ENCODE measurements around the gene OR2L8.
"Not testable (repeated sequence)": the region's sequence is repeated elsewhere in the genome, so short reads cannot be mapped to it uniquely, and the experiment has no call there.

The OR2L8 gene, protein sequence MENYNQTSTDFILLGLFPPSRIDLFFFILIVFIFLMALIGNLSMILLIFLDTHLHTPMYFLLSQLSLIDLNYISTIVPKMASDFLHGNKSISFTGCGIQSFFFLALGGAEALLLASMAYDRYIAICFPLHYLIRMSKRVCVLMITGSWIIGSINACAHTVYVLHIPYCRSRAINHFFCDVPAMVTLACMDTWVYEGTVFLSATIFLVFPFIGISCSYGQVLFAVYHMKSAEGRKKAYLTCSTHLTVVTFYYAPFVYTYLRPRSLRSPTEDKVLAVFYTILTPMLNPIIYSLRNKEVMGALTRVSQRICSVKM

DNA sequence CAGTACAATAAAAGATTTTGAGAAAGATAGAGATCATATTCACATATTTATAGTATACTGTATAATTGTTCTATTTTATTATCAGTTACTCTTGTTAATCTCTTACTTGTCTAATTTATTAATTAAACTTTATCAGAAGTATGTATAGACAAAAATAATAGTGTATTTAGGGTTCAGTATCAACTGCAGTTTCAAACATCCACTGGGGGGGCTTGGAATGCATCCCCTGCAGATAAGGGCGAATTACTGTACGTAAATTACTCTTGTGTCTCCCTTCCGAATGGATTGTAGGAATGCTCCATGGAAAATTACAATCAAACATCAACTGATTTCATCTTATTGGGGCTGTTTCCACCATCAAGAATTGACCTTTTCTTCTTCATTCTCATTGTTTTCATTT lies at the start of gene OR2L8:
OR2L8 (plus strand) TSS at position 301 of the 400 bp plus-strand sequence; CDS start at position 301, 0 bp downstream.
- DNase-seq (ENCODE audit: low spot score), result no peak

DNA sequence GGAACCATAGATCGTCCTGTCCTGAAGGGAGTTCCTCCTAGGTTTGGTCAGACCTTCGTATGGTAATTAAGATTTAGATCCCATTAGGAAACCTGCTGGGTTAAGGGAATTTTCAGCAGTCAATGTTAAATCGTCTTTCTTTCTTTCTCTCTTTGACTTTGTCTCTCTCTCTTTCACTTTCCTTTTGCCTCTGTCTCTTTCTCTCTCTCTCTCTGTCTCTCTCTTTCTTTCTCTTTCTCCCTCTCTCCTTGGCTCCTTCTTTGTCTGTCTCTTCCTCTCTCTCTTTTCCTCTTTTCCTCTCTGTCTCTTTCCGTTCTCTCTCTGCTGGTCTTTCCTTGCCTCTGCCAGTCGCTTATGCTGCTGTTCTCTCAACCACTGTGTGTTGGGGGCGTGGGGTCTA lies 44.5 kb upstream of the OR2L8 start:
- DNase-seq (ENCODE audit: low spot score), result no peak

DNA sequence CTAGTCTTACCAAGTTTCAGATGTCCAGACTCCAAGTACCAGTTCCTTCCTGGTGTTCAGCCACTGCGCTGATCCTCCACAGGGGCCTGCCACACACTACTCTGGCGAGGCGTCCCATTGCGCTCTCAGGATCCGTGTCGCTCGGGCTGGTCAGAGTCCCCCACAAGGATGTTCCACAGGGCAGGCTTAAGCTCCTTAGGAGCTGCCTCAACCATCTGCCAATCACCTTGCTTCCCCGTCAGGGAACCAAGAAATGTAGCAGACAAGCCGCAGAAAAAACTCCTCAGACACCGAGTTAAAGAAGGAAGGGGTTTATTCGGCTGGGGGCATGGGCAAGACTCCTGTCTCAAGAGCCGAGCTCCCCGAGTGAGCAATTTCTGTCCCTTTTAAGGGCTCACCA lies 43.5 kb upstream of the OR2L8 start:
- DNase-seq (ENCODE audit: low spot score), result no peak

DNA sequence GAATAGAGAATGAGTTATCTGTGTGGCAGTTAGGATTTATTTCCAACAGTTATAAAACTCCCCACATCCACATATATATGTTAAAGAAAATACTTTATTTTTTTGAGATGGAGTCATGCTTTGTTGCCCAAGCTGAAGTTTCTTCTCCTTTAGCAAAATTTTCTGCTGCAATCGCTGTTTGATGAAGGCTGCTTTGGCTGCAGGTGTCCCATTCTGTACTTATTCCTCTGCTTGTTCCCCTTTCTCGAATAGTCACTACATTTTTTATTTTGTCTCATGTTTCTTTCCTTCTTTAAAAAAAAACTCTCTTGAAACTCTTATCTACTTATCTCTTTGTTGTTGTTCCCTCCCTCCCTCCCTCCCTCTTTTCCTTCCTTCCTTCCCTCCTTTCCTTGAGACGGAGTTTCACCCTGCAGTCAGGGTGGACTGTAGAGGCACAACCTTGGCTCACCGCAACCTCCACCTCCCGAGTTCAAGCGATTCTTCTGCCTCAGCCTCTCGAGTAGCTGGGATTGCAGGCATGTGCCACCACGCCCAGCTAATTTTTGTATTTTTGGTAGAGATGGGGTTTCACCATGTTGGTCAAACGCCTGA lies 42.7 kb upstream of the OR2L8 start:
- no peak for DNase-seq (ENCODE audit: low spot score)

- DNase-seq (ENCODE audit: low spot score), result peak; percentile 91
Observed at GRCh38 chr1:247906504-247907047, 42.1 kb upstream of the OR2L8 start.

DNA sequence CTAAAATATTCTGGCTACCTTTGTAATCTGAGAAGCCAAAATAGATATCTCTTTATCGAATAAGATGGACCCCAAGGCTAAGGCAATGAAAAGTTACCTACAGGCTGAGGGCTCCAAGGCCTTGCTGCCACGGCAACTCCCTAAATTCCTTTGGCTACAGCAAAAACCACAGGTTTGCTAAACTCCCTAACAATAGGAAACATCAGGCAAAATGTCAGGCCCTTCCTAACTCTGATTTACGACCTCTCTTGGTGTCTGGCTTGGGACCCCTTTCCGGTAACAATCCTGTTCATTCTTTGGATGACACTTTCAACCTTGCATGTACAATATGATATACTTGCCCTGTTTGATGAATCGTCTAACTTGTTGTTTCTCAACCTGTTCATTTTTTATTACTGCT lies 39.9 kb upstream of the OR2L8 start:
- no peak for DNase-seq (ENCODE audit: low spot score)

DNA sequence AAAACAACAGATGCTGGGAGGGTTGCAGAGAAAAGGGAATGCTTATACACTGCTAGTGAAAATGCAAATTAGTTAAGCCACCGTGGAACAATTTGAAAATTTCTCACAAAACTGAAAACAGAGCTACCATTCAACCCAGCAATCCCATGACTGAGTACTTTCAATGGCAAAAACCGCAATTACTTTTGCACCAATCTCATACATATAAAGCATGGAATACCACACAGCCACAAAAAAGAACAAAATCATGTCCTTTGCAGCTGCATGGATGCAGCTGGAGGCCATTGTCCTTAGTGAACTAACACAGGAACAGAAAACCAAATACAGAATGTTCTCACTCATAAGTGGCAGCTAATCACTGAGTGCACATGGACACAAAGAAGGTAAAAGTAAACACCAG lies 34.9 kb upstream of the OR2L8 start:
- no peak for DNase-seq (ENCODE audit: low spot score)

DNA sequence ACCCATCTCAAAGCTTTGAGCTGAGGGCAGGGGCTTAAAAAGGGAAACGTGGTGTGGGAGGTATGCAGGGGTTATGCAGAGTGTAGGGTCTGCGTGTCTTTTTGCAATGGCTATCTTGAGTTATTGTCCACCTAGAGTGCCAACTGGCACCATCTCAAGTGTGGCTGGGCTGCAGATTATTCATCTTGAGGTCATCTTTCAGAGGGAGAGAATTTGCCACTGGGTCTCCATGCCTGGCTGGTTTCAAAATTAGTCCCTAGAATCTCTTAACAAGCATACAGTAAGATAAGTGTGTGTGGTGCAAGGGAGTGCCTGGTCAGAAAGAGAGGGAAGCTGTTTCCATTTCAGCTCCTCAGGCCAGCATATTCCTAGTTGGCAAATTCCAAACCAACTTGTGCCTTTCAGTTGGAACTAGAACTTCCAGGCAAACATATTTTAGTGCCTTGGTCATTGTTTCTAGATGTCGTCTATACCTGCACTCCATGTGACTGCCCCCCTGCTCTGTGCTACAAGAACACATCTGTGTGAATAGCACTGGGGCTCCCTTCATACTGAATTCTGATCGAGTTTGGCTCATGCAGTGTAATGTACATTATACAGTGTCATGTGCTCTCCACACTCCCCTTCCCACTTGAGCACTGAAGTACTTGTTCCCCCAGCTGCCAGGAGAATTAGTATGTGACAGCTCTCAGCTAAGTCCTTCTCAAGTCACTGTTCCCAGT lies 33.6 kb upstream of the OR2L8 start:
- DNase-seq (ENCODE audit: low spot score), result no peak

GRCh38 chr1:247919952-247920351 lies 28.7 kb upstream of the OR2L8 start, which contains the start of gene OR2T8:
TSS of gene OR2T8 (plus strand) at chr1:247920252. CDS start at chr1:247921018, 766 bp downstream.
- DNase-seq (ENCODE audit: low spot score), result no peak

GRCh38 chr1:247923941-247924340 lies 24.7 kb upstream of the OR2L8 start:
- DNase-seq (ENCODE audit: low spot score), result no peak

DNA sequence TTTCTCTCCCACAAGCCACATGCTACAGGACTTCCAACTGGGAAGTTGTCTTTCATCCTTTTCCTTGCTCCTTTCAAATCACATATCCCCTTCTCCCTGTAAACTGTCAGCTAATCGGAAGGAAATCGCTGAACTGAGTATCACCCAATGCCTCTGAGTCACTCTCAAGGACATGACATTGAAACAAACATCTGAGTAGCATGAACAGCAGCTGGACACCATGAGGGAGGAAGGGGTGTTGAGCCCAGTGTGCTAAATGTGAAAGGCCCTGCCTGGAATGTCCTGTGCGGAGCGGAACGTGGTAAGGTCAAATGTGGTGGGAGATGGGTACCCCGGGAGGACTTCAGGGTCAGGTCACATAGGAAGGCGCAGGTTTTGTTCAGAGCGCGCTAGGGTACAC lies 23.8 kb upstream of the OR2L8 start, which contains the start of gene OR2AJ1:
OR2AJ1 (plus strand) TSS at position 22 of the 400 bp plus-strand sequence. CDS start 8,880 bp downstream, outside the sequence.
- DNase-seq (ENCODE audit: low spot score), result no peak

DNA sequence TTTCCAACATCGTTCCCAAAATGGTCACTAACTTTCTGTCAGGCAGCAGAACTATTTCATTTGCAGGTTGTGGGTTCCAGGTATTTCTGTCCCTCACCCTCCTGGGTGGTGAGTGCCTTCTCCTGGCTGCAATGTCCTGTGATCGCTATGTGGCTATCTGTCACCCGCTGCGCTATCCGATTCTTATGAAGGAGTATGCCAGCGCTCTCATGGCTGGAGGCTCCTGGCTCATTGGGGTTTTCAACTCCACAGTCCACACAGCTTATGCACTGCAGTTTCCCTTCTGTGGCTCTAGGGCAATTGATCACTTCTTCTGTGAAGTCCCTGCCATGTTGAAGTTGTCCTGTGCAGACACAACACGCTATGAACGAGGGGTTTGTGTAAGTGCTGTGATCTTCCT lies 14.7 kb upstream of the OR2L8 start:
- DNase-seq (ENCODE audit: low spot score), result no peak

DNA sequence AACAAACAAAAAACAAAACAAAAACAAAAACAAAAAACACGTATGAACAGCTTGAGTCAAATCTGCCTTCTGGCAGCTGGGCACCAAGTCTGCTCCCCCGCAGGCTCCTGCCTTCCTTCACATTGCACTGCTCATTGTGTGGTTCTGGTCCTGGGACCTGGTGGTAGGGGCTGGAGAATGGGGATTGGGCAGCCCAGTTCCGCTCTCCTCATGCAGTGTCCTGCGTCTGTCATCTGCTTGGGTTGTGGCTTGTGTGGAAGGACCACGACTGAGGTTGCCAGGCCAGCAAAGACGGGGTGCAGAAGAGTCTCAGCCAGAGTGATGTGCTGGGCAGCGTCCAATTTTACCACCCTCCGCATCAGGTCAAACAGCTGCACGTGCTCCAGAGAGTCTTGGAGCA lies 12.9 kb upstream of the OR2L8 start:
- no peak for DNase-seq (ENCODE audit: low spot score)

DNA sequence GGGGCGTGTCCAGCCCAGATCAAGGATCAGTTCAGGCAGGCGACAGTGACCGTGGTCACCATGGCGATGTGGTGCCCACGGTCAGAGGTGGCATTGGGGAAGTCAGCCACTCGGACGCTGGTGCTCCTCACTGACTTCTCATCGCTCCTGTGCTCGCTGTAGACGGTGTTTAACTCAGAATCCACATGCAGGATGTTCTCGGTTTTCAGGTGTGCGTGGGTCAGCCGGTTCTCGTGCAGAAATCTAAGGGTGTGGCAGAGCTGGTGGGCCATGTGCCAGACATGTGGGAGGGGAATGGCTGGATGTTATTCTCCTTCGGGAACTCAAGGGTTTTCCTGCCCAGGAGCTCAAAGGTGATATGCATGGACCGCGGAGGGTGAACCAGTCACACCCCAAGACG lies 12.2 kb upstream of the OR2L8 start:
- DNase-seq (ENCODE audit: low spot score), result no peak

- not testable (repeated sequence) for DNase-seq (ENCODE audit: low spot score)
Observed at GRCh38 chr1:247936965-247937734, 11.5 kb upstream of the OR2L8 start.

DNA sequence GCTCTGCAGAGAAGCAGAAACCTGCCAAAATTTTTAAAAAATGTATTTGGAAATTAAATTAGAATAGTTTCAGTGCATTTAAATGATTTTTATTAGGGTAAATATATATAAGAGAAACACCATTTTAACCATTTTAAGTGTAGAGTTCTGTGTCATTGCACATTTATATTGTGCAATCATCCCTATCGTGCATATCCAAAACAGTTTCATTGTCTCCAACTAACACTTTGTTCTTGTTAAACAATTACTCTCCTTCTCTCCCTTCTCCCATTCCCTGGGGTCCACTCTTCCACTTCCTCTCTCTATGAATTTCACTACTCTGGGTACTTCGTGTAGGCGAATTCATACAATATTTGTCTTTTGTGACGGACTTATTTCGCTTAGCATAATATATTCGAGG lies 6.0 kb upstream of the OR2L8 start:
- DNase-seq (ENCODE audit: low spot score), result no peak

DNA sequence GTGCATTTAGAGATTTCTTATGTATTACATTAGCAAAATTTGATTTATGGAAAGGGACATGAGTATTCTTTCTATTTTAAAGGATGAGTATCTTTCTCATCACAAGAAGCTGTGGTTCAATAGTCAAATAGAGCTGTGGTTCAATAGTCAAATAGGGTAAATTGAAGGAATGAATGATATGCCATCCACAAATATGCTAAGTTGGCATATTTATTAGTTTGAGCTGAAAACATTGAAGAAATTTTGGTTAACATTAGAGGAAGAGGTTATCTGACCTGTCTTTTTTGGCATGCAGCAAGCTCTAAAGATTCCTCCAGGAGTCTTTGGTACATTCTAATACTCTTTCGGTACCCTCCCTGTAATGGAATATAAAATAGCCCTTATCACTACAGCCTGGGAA lies 4.8 kb downstream of the OR2L8 start:
- DNase-seq (ENCODE audit: low spot score), result no peak

DNA sequence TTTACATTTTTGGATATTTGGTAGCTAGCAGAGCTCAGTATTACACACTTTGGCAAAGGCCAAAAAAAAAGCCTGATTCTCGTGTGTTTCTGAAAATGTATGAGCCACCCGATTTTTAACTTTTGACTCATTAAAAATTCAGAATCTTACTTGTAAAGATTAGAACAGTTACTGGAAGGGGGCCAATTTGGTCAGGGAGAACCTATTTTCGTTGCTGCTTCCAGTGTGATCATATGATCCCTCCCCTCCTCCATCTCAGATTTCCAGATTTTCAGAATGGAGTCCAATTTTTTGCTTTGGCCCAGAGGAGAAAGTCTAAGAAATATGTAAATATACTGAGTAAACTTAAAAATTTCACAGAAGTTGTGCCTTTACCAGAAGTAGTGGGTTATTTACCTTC lies 13.1 kb downstream of the OR2L8 start:
- DNase-seq (ENCODE audit: low spot score), result no peak

DNA sequence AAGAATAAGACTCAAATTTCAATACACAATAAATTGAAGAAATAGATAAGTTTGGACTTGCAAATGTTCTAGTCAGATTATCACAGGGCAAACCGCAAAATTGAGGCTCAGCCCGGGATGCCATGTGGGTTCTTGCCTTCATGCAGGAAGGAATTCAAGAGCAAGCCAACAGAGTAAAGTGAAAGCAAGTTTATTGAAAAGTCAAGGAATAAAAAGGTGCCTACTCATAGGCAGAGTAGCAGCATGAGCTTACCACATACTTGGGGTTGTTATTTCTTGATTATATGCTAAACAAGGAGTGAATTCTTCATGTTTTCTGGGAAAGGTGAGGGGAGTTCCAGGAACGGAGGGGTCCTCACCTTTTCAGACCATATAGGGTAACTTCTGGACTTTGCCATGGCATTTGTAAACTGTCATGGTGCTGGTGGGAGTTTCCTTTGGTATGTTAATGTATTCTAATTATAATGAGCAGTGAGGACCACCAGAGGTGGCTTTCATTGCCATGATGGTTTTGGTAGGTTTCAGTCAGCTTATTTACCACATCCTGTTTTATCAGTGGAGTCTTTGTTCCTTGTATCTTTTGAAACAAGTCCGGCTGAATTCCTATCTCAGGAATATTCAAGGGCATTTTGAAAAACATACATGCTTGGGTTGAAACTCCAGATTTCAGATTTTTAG lies 14.4 kb downstream of the OR2L8 start:
- DNase-seq (ENCODE audit: low spot score), result peak; percentile 39

DNA sequence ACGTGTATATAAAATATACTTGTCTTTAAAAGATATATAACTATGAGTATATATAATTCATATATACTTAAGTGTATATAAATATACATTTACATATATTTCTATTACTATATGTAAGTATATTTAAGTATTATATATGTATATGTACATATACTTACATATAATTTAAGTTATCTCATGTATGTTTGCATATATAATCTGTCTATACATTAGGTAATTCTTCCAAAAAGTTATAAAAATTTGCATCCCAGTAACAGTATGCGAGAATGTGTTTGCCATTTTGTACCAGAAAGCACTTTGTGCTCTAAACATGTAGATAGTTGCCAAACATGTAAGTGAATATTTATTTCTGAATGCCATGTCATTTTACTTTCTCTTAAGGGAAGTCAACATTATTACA lies 16.3 kb downstream of the OR2L8 start, which contains the start of gene OR2AK2:
OR2AK2 (plus strand) TSS at position 301 of the 400 bp plus-strand sequence. CDS start 144 bp downstream, outside the sequence.
- DNase-seq (ENCODE audit: low spot score), result no peak

- DNase-seq (ENCODE audit: low spot score), result no peak
Observed at GRCh38 chr1:247966532-247967204, 18.0 kb downstream of the OR2L8 start.

Data from SW480 (cell line).